GM12873 (cell line): ENCODE results near the gene SMCO3.

Experiments used
- TF ChIP-seq, protein P1 (sequence below): IDR thresholded peaks from 2 replicates; pipeline ENCODE4 v1.5.1; 2012; ENCODE audit warnings: low read depth, mild to moderate bottlenecking, moderate library complexity, low read length, control low read depth; ENCODE audit not compliant: insufficient read depth; ENCODE audit errors: missing control alignments

SMCO3 gene

GRCh38 chr12:14810167-14810952 lies 3.6 kb downstream of the SMCO3 start:
- TF ChIP-seq, protein P1, sequence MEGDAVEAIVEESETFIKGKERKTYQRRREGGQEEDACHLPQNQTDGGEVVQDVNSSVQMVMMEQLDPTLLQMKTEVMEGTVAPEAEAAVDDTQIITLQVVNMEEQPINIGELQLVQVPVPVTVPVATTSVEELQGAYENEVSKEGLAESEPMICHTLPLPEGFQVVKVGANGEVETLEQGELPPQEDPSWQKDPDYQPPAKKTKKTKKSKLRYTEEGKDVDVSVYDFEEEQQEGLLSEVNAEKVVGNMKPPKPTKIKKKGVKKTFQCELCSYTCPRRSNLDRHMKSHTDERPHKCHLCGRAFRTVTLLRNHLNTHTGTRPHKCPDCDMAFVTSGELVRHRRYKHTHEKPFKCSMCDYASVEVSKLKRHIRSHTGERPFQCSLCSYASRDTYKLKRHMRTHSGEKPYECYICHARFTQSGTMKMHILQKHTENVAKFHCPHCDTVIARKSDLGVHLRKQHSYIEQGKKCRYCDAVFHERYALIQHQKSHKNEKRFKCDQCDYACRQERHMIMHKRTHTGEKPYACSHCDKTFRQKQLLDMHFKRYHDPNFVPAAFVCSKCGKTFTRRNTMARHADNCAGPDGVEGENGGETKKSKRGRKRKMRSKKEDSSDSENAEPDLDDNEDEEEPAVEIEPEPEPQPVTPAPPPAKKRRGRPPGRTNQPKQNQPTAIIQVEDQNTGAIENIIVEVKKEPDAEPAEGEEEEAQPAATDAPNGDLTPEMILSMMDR = no peak

GRCh38 chr12:14803830-14804160 lies 10.2 kb downstream of the SMCO3 start:
- TF ChIP-seq, protein P1 = no peak

DNA sequence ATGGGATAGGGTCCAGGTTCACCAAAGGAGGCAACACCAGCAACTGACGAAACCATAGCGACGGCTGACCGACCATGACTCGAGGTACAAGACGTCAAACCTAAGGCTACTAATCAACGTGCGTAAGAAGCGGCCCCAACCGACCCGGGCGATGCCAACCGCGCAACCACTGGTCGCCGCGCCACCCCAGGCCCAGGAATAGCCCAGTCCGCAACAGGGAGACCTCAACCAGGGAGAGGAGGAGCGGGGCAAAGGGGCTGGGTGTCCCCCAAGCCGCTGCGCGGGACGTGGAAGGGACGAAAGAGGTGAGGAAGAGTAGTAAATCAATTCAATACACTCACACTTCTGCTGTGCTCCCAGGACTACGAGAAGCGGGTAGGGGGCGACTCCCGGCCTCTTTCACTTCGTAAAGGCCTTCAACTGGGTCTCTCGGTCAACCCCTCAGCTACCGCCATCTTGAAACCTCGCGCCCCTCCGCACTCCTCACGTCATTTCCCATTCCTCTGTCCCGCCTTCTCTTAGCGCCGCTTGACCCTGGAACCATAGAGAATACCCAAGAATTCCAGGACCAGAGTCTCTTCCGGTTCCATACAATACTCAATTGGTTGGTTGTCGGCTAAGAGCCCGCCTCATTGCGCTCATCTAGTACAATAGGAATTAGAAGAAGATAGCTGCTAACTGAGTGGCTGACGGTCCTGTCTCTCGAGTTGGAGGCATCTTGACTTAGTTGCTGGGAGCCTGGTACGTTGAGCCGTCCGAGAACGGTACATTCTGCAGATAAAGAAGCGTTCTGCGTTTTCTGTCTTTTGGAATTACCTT lies 10.8 kb downstream of the SMCO3 start, which contains the start of the genes C12orf60 and WBP11:
TSS of gene C12orf60 (plus strand) at position 660 of the 819 bp plus-strand sequence. CDS start 19,266 bp downstream, outside the sequence.
TSS of gene WBP11 (minus strand) at position 468 of the 819 bp plus-strand sequence. CDS start 2,095 bp downstream, outside the sequence.
- TF ChIP-seq, protein P1 = no peak

- TF ChIP-seq, protein P1 = no peak
Observed at GRCh38 chr12:14802721-14803010, 11.3 kb downstream of the SMCO3 start.

DNA sequence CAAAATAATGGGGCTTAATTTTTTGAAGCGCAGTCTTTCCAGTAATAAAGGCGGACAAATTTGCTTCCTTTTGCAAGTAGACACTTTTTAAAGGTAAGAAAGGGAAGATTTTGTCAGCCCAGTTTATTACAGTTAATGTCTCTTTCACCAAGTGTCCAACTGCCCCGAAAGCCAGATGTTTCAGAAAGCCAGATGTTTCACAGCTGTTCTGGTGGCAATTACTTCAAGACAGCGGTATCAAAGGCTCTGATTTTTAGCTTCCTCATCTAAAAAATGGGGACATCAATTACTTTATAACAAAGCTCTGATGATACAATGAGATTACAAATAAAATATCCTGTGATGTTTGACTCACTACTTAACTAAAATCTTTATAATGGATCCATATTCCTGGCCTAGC lies 11.7 kb downstream of the SMCO3 start:
- TF ChIP-seq, protein P1 = no peak

DNA sequence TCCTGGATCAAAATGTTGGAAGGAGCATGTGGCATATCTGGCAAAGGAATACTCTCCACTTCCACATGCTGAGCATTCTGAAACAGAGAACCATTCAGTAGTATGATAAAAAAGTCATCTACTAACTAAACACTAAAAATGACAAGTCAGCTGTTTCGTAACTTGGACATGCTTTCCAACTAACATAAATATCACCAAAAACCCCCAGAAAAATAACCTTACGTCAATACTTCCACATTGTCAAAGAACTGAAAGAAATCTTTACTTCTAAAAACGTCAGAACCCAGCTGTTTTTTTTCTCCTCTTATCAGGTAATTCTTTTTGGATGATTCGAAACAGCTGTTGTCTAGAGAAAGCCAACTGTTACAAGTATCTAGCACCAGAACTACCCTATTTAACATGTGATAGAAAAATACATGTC lies 18.9 kb downstream of the SMCO3 start:
- TF ChIP-seq, protein P1 = no peak

GRCh38 chr12:14785568-14785967 lies 28.4 kb downstream of the SMCO3 start:
- TF ChIP-seq, protein P1 = no peak
